ENCODE measurements around the gene DPEP2.
"Not testable (repeated sequence)": the region's sequence is repeated elsewhere in the genome, so short reads cannot be mapped to it uniquely, and the experiment has no call there.

The DPEP2 gene

DNA sequence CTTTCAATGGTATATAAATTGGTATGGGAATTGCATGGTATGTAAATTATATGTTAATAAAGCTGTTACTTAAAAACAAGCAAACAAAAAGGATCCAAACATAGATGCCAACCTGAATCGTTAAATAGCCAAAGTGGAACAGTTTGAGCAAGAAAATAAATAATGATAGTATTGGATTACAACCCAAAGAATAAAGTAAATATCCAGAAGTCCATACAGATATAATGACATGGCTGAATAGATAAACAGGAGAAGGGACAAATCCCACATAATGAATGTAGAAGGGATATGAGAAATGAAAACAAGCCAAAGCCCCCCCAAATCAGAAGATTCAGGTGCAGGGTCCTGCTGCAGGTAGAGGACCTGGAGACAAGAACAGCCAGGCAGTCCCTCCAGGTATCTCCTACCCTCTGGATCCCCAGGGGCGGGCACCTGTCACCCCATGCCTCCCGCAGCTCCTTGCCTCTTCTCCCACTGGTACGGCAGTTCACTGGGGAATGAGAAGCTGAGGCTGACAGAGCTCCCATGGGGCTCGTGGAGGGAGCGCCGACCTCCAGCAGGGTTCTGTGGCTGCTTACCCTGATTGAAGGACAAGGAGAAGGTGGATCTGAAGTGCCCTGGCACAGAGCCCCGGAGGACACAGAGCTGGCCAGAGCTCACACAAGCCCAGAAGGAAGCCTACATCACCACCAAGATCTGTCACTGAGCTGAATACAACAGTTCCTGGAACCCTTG is 45.5 kb downstream of the DPEP2 start:
- no peak for DNase-seq

DNA sequence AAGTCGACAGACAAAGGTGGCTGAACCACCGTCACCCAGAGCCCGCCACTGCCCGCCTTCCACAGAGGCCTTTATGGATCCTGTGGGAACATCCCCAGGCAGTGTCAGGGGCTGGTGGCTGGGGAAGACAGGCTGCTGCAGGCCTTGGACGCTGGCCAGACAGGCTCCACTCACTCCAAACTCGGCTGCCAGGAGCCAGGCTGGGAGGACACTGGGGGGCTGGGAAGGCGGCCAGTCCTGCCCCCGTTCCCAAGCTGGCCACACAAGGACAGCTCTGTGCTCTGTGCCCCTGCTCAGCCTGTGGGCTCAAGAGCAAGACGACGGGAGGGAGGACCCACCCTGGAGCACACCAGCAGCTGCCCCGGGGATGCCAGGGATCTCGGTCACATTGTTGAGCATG is 47.8 kb downstream of the DPEP2 start:
- no peak for DNase-seq

DNA sequence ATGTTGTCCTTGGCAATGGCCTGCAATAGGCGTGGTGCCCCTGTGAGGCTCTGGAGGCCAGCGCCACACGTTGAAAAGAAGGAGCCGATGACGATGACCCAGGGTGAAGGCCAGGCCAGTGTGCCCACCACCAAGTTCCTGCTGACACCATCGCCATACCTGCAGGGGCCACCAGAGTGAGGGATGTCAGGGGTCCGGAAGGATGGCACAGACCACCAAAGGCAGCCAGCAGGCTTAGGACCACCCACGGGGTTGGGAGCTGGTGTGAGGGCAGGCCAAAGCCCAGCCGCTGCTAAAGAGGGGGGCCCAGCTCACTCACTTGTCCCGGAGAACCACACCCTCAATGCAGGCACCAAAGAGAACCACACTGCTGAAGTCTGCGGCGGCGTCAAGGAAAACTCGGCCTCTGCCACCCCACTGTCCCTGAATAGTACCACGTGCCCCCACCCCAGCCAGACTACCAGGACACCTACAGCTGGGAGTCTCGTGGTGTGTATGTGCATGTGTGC is 48.9 kb downstream of the DPEP2 start:
- DNase-seq = no peak

DNA sequence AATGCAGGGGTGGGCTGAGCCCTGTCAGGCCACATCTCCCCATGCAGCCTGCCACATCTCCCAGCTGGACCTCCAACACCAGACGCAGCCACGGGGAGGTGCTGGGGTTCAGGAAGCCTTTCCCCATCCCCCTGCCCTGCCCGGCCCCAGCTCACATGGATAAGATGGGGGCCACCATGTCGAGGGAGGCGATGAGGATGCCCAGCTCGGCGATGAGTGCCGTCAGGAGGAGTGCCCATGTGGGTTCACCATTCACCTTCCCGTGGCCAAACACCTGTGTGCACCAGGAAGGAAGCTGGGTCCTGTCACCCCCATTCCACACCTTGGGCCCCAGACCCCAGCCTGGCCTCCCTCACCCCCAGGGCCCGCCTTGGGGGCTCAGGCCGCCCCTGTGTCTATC is 49.6 kb downstream of the DPEP2 start:
- DNase-seq = no peak

DNA sequence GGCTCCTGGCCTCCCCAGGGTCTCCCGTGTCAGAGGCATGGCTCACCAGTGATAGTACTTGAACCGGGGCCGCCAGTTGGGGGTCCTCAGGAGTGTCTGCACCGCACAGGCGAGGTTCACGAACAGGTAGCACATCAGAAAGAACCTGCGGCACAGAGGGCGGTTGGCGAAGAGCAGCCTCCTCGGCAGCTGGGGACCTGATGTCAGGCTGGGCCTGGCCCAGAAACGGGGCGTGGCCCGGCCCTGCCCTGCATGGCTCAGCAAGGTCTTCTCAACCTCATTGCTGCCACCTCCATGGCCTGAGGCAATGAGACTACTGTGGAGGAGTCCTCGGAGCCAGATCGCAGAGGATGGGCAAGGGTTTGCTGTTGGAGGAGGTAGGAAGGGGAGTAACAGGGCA is 51.3 kb downstream of the DPEP2 start:
- DNase-seq = no peak

DNA sequence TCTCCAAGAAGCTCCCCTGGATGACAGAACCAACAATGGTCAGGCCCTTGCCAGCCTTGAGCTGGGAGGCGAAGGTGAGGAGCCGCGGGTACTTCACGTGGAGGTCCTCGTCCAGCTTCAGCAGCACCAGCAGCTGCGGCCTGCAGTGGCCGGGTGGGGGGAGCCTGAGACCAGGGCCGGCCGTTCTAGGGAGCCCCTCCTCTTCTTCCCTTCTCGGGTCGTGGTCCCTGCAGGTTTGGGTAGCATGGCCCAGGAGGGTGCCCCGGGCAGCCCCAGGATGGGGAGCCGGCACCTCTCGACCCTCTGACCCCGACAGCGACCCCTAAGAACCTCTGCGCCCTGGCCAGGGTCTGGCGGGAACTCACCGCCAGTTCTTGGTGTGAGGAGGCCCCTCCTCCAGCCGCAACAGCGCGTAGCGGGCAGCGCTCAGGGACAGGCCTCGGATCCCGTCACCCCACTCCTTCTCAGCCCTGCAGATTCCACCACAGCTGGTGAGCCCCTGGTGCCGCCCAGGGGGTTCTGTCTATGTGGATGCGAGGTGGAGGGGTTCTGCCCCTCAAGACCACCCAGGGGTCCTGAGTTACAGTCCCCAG is 52.2 kb downstream of the DPEP2 start:
- no peak for DNase-seq

DNA sequence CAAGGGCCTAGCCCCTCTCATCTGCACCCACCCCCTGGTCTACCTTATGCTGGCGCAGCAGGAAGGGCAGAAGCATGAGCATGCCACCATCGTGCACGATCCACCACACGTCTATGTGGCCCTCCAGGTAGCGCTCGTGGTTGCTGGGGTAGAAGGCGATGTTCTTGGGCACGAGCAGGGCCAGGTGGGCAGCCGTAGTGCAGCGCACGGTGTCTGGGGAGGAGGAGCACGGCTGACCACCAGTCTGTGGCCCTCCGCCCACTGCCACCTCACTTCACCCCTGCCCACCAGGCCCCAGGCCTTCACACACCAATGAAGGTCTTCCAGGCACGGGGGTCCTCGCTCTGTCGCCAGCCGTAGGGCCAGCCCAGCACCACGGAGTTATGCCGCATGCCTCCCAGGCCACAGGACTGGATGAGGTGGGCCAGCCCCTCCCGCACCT is 53.1 kb downstream of the DPEP2 start:
- DNase-seq = no peak

DNA sequence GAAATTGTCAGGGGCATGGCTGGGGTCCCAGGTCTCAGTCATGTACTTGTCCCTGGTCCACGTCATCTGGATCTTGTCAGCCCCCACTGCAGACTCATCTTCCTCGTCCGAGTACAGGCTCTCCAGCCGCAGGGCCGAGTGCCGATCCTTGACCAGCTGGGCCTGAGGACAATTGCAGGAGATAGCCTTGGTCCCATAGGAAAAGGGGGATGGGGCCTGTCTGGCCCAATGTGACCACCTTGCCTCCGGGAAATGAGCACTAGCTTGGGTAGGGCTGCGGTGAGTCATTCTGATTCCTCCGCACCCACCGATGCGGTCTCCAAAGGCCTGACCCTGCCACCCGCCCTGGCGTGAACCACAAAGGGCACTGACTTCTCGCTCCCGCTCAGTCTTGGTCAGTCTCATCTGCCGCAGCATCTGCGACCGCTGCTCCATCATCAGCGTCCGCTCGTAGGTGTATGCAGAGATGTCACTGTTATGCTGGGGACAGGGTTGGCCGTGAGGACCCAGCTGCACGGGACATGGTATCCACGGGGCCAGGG is 53.8 kb downstream of the DPEP2 start:
- no peak for DNase-seq

DNA sequence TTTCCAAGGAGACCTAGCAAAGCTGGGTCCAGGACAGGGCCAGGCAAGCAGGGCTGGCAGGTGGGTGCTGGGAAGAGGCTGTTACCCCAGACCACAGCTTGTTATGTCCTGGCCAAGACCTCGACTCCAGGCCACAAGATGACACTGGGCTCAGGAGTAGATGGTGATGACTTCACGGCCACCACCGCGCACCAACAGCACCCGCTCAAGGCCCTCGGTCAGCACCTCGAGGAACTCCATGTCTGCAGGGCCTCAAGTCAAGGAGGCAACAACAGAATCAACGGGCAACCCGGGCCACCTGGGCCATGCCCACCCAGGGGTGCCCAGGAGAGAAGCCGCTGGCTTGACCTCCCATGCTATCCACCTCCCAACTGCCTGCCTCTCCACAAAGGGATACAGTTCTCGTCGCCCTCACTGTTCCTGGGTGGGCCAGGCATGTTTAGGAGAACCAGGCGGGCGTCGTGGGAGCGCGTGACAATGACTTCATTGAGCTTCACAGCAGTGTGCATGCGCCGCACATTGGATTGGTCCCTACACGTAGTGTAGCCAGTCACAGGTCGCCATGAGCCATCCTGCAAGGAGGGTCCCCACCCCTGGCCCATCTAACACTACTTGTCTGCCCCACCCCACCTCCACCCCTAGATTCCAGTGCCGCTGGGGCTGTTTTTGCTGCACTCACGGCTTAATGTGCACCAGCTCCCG is 54.4 kb downstream of the DPEP2 start:
- no peak for DNase-seq

DNA sequence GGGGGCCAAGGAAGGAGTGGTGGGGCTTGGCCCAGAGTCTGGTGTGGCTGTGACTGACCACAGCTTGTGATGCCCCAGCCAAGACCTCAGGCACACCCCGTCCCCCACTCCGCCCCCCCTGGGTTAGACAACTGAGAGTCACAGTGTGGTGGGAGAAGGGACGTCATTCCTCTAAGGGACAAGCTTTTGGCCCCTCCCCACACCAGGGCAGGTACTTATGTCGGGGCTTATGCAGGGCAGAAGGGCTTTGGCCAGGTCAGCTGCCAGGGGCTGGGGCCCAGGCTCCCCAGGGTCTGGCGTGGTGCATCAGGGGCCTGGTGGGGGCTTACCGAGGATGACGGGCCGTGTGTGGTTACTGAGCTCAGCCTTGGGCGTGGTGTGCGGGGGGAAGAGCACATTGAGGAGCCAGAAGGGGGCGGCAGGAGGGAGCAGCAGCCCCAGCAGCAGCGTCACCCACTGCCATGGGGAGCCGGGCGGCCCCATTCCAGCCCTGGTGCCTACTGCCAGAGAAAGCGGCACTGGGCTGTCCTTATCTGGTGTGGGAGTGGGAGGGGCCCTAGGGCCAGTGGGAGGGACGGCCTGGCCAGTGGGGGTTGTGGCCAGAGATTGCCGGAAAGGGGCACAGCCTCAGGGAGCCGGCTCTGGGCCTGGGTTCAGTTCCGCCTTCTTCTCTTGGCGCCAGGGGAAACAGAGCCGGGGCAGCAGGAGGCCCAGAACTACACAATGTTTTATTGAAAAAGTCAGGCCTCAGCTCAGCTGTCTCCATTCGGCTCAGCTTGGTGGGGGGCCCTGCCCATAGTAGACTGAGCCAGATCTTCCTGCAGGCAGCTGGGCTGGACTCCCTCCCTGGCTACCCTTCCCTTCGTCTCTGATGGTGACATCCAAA is 55.4 kb downstream of the DPEP2 start, which contains the start of gene LCAT:
TSS of gene LCAT (minus strand) at position 502 of the 886 bp plus-strand sequence. CDS start at position 483, 19 bp downstream.
- no peak for DNase-seq

DNA sequence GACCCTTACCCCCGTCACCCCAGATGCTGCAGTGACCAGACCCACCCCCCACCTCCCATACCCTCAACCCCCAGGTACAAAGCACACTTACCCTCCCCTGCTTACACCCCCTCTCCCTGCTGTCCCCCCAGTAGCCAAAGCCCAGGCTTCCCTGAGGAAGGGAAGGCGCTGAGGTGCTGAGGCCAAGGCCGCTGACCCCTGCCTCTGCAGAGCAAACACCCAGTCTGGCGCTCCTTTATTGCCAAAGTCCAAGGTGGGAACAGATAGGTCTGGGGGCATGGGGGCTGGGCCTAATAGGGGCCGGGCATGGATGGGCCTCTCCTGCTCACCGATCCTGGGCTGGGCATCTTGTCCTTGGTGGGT is 56.0 kb downstream of the DPEP2 start:
- no peak for DNase-seq

DNA sequence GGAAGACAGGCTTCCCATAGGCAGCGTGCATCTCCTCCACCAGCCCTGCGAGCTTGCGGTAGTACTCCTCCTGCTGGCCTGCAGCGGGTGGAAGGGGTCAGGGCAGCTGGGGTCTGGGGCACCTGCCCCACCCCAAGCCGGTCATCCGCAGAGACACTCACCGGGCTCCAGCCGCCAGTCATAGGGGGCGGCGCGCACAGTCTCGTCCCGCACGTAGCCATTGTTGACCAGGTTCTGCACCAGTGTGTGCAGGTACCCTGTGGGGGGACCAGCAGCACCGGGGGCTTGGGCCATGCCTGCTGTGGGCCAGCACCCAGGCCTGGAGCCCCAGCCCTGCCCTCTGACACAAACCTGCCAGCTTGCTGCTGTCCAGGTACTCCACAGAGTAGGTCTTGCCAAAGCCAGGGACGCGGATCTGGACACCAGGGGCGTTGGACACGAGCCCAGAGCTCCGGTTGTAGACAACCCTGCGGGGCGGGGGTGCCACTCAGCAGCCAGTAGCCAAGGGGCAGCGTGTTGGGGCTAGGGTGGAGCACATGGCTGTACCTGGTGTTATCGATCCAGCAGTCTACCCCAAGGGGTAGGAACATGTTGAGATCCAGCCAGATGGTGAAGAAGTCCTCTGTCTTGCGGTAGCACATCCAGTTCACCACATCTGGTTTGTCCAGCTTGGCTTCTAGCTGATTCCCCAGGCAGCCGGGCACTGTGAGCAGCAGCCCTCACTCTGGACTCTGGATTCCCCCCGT is 56.6 kb downstream of the DPEP2 start:
- DNase-seq = no peak

DNA sequence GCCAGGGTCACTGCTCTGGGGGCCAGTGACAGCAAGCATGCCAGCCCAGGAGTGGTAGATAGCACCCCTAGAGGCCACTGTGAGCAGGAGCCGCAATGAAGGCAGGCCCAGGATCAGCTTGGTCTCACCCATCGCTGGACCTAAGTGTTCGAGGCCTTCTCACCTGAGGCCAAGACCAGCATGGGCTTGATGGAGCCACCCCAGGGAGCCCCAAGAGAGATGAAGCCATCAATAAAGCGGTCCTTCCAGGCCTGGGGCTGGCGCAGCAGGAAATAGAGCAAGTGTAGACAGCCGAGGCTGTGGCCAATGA is 57.1 kb downstream of the DPEP2 start:
- DNase-seq = no peak

DNA sequence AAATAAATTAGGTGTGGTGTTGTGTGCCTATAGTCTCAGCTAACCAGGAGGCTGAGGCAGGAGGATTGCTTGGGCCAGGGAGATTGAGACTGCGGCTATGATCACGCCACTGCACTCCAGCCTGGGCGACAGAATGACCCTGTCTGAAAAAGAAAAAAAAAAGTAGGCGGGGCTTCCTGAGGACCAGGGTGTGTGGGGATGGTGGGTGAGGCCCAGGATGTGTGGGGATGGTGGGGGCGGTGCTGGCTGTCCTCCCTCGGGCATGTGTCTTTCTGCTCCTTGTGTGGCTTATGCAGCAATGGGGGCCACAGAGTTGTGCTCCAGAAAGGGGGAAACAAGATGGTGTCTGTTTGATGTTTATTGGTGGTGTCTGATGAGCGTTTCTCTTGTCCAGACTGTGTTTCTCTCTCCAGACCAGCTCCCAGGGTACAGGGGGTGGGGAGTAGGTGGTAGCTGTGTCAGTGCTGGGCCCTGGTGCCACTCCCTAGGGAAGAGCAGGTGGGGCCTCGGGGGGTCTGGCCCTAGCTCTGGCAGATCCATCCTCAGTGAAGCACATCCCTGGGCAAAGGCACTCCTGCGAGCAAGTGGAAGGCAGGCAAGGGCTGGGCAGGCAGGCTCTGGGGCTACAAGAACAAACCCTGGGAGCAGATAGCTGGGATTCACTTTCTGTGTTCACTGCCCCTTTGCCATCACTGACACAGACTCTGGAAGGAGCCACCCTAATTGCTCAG is 57.6 kb downstream of the DPEP2 start:
- no peak for DNase-seq

DNA sequence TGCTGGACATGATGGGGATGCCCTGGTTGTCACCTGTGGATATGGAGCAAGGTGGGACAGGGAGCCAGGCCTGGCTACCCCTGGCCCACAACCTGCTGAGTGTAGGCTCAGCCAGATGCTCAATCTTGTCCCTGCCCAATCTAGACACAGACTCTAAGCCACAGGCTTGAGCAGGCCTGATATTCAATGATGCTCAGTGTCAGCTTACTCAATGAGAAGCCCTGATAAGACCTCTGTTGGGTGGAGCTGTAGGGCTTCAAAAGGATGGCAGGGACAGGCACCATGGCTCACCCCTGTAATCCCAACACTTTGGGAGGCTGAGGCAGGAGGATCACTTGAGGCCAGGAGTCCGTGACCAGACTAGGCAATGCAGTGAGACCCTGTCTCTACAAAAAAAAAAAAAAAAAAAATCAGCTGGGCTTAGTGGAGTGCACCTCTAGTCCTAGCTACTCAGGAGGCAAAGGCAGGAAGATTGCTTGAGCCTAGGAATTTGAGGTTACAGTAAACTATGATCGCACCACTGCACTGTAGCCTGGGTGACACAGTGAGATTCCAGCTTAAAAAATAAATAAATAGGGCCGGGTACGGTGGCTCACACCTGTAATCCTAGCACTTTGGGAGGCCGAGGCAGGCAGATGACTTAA is 58.7 kb downstream of the DPEP2 start:
- no peak for DNase-seq

DNA sequence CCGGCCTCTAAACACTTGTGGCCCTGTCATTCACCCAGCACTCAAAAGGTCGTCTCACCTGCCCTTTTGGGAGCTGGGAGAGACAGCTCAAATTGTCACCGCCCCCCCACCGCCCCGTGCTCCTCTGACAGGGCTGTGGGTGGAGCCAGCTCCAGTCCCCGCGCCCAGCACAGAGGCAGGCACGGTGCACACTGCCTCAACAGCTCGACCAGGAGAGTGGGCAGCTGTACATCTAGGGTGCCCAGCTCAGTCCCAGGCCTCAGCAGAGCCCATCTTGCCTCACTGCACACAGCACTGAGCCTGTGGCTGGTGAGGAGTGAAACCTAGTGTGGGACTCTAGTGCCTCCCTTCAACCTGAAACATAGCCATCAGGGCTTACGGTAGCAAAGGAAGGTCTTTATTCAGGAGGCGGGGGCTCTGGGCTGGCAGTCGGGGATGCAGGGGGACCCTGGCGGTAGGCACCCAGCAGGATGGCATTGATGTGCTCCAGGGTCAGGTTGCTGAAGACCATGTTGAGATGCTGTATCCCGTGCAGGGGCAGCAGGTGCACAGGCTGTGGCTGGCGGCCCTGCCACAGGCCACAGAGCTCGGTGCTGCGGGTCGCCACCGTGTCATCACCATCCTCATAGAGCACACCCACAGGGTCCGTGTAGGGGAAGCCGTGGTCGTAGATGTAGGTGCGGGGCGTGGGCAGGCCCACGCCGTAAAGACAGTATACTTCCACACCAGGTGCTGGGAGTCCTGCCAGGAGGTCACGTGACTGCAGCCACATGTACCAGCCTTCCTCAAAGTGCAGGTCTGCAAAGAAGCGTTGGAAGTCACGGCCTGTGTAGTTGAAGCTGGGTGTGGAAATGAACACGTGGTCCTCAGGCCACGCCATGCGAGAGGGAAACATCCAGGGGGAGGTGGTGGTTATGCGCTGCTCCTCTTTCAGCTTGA is 59.5 kb downstream of the DPEP2 start:
- DNase-seq = no peak

DNA sequence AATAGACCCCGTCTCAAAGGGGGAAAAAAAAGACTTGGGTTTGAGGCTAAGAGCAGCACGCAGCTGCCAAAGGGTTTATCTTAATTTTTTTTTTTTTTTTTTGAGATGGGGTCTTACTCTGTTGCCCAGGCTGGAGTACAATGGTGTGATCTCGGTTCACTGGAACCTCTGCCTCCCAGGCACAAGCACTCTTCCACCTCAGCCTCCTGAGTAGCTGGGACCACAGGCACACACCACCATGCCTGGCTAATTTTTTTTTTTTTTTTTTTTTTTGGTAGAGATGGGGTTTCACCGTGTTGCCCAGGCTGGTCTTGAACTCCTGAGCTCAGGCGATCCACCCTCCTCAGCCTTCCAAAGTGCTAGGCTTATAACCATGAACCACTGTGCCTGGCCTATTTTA is 61.6 kb downstream of the DPEP2 start:
- not testable (repeated sequence) for DNase-seq
